ENCODE data around the gene SFXN4. TPM values are rescaled to one million over a fixed set of nuclear protein-coding genes. Genes with fewer than 3 reads are reported as not detected.
"Not testable (repeated sequence)": the region's sequence is repeated elsewhere in the genome, so short reads cannot be mapped to it uniquely, and the experiment has no call there.

Gene SFXN4
- total and polyA plus RNA-seq, 4 donors, result 12.4 to 34.1 (median 24.1) TPM

- DNase-seq (ENCODE audit: low spot score), result no peak
- WGBS, result 98% methylated on average over 3 of the region's 3 CpGs
- no peak overlapping the region for H3K9ac ChIP-seq (ENCODE audit: low read depth in 1 of 2, low read length in 2 of 2)
- no peak overlapping the region for H3K4me3 ChIP-seq (ENCODE audit: low read depth in 1 of 3, low read length in 3 of 3)
- H3K36me3 ChIP-seq (ENCODE audit: control insufficient read depth in 4 of 4, insufficient read depth in 3 of 4, low read depth in 1 of 4, low read length in 3 of 4), result no peaks in the 10 kb centered on the region
- no peaks in the 10 kb centered on the region for H3K4me1 ChIP-seq (ENCODE audit: control insufficient read depth in 4 of 4, insufficient read depth in 4 of 4, low read length in 3 of 4)
- TF ChIP-seq TAF1 (conservative IDR thresholded peaks at IDR 0.05), result no peak
- TF ChIP-seq ZBTB33 (IDR thresholded peaks at IDR 0.05), result no peak
- TF ChIP-seq HNF4G (IDR thresholded peaks at IDR 0.05), result no peak
- no peak for TF ChIP-seq JUND (IDR thresholded peaks at IDR 0.05)
- TF ChIP-seq REST (IDR thresholded peaks at IDR 0.05), result no peak
- no peak for TF ChIP-seq GABPA (IDR thresholded peaks at IDR 0.05 in 1 of 2, conservative IDR thresholded peaks at IDR 0.05 in 1 of 2)
- TF ChIP-seq HNF4A (conservative IDR thresholded peaks at IDR 0.05), result no peak
- TF ChIP-seq NR2F2 (IDR thresholded peaks at IDR 0.05), result no peak
- TF ChIP-seq RAD21 (IDR thresholded peaks at IDR 0.05), result no peak
- no peak for TF ChIP-seq YY1 (IDR thresholded peaks at IDR 0.05)
- no peak for TF ChIP-seq FOXA2 (IDR thresholded peaks at IDR 0.05)
- no peak for TF ChIP-seq RXRA (IDR thresholded peaks at IDR 0.05)
- H3K27ac ChIP-seq (ENCODE audit: low read depth in 1 of 2, low read length in 2 of 2), result no peak overlapping the region
- H3K27me3 ChIP-seq (ENCODE audit: control insufficient read depth in 4 of 4, insufficient read depth in 4 of 4, low read length in 3 of 4), result no peaks in the 10 kb centered on the region
- no peaks in the 10 kb centered on the region for H3K9me3 ChIP-seq (ENCODE audit: control insufficient read depth in 4 of 4, low read length in 3 of 4)
Observed at GRCh38 chr10:119098576-119098975, 66.9 kb downstream of the SFXN4 start.

GRCh38 chr10:119096641-119097415, 68.7 kb downstream of the SFXN4 start:
- not testable (repeated sequence) for H3K4me3 ChIP-seq (ENCODE audit: low read depth in 1 of 3, low read length in 3 of 3); DNase-seq (ENCODE audit: low spot score); H3K4me1 ChIP-seq (ENCODE audit: control insufficient read depth in 4 of 4, insufficient read depth in 4 of 4, low read length in 3 of 4); H3K9ac ChIP-seq (ENCODE audit: low read depth in 1 of 2, low read length in 2 of 2); H3K9me3 ChIP-seq (ENCODE audit: control insufficient read depth in 4 of 4, low read length in 3 of 4); H3K27me3 ChIP-seq (ENCODE audit: control insufficient read depth in 4 of 4, insufficient read depth in 4 of 4, low read length in 3 of 4); H3K36me3 ChIP-seq (ENCODE audit: control insufficient read depth in 4 of 4, insufficient read depth in 3 of 4, low read depth in 1 of 4, low read length in 3 of 4); H3K27ac ChIP-seq (ENCODE audit: low read depth in 1 of 2, low read length in 2 of 2)
- 97% methylated on average over 12 of the region's 12 CpGs for WGBS

GRCh38 chr10:119095640-119096039, 69.9 kb downstream of the SFXN4 start:
- WGBS, result 64% methylated on average over 4 of the region's 4 CpGs
- no peak for DNase-seq (ENCODE audit: low spot score)

More at GRCh38 chr10:119095640-119096039, 69.9 kb downstream of the SFXN4 start:
- no peaks in the 10 kb centered on the region for H3K9me3 ChIP-seq (ENCODE audit: control insufficient read depth in 4 of 4, low read length in 3 of 4)
- TF ChIP-seq FOXA2 (IDR thresholded peaks at IDR 0.05), result no peak
- TF ChIP-seq NR2F2 (IDR thresholded peaks at IDR 0.05), result no peak
- no peak for TF ChIP-seq MAX (IDR thresholded peaks at IDR 0.05)
- no peak for TF ChIP-seq YY1 (IDR thresholded peaks at IDR 0.05)
- no peak for TF ChIP-seq EGR1 (IDR thresholded peaks at IDR 0.05; ENCODE audit: low read depth in 2 of 2)
- no peaks in the 10 kb centered on the region for H3K27me3 ChIP-seq (ENCODE audit: control insufficient read depth in 4 of 4, insufficient read depth in 4 of 4, low read length in 3 of 4)
- H3K36me3 ChIP-seq (ENCODE audit: control insufficient read depth in 4 of 4, insufficient read depth in 3 of 4, low read depth in 1 of 4, low read length in 3 of 4), result no peaks in the 10 kb centered on the region
- H3K4me1 ChIP-seq (ENCODE audit: control insufficient read depth in 4 of 4, insufficient read depth in 4 of 4, low read length in 3 of 4), result no peaks in the 10 kb centered on the region
- no peak overlapping the region for H3K4me3 ChIP-seq (ENCODE audit: low read depth in 1 of 3, low read length in 3 of 3)
- no peak overlapping the region for H3K9ac ChIP-seq (ENCODE audit: low read depth in 1 of 2, low read length in 2 of 2)
- H3K27ac ChIP-seq (ENCODE audit: low read depth in 1 of 2, low read length in 2 of 2), result no peak overlapping the region
